K562 (cell line): ENCODE measurements around the gene DIS3L2. TPM values are rescaled to one million over a fixed set of nuclear protein-coding genes. Genes with fewer than 3 reads are reported as not detected.

Experiments used
- ATAC-seq: fragments of 200-7000 bp; cut with Tn5 transposase; 3 replicates; pipeline ENCODE4 v1.9.1; 2020; ENCODE audit warnings: moderate library complexity
- BruUV-seq: library from RNA; stranded (reverse); fragments of 400-500 nt; replicated peaks from 2 replicates; lab custom pipeline; 2021; lab: Mats Ljungman, UMichigan
- CTCF ChIA-PET: fragments of 300-600 bp; formaldehyde crosslinking; extraction: SDS; loops from one replicate; lab custom pipeline; 2021; ENCODE audit warnings: low intra/inter-chr PET ratio; lab: Yijun Ruan, JAX
- POLR2A ChIA-PET: fragments of 300-600, 350-650 bp; sonication (Branson Sonifier 250); formaldehyde crosslinking; extraction: SDS; loops from one replicate; lab custom pipeline; 2021; ENCODE audit warnings: antibody characterized with exemption, inconsistent platforms; lab: Yijun Ruan, JAX
- DNase-seq, 4 experiments: peaks; one replicate each; pipeline versions ENCODE4 v3.0.0 to v3.0.0-alpha.2; 2011 to 2018; ENCODE audit warnings: low spot score in 3 of 4, mixed read lengths in 3 of 4; ENCODE audit errors: extremely low read depth in 1 of 4
- FAIRE-seq: peaks from 2 replicates; lab custom pipeline; 2011; peaks lifted over from hg19 to GRCh38; lab: Jason Lieb, UNC
- H2AFZ ChIP-seq: 2 replicates; pipeline ENCODE4 v1.6.0; 2011; ENCODE audit warnings: low read depth, low read length, control low read depth, inconsistent platforms
- H3K27ac ChIP-seq: fragments of 200-600 bp; 3 replicates; pipeline ENCODE4 v1.8.0; 2011; ENCODE audit warnings: low read depth, mild to moderate bottlenecking, control low read depth, inconsistent platforms, low read length, moderate library complexity, mixed read lengths; ENCODE audit errors: extremely low read depth
- H3K27me3 ChIP-seq, 2 experiments: fragments of 300-600 bp in 1 of 2; 2 replicates in 1 of 2; 3 replicates in 1 of 2; pipeline versions ENCODE4 v1.6.0 to v1.8.0; 2011; ENCODE audit warnings: inconsistent platforms in 2 of 2, low read length in 2 of 2, mild to moderate bottlenecking in 1 of 2, mixed read lengths in 1 of 2, moderate library complexity in 1 of 2; ENCODE audit not compliant: control insufficient read depth in 2 of 2, insufficient read depth in 2 of 2
- H3K36me3 ChIP-seq: fragments of 300-600 bp; 3 replicates; pipeline ENCODE4 v1.8.0; 2011; ENCODE audit warnings: mild to moderate bottlenecking, low read length, inconsistent platforms; ENCODE audit not compliant: control insufficient read depth, insufficient read depth
- H3K4me1 ChIP-seq, 2 experiments: fragments of 200-600 bp in 1 of 2; replicated peaks in 1 of 2; 2 replicates in 1 of 2; 3 replicates in 1 of 2; pipeline versions ENCODE4 v1.5.1 to v1.8.0; 2011; ENCODE audit warnings: inconsistent platforms in 2 of 2, low read length in 2 of 2, mild to moderate bottlenecking in 1 of 2, mixed read lengths in 1 of 2, moderate library complexity in 1 of 2; ENCODE audit not compliant: control insufficient read depth in 2 of 2, insufficient read depth in 2 of 2
- H3K4me2 ChIP-seq: 2 replicates; pipeline ENCODE4 v1.6.1; 2011; ENCODE audit warnings: low read length, control low read depth, inconsistent platforms, mixed read lengths; ENCODE audit not compliant: insufficient read depth
- H3K4me3 ChIP-seq: fragments of 200-600 bp; sonication (generic), shearing (Covaris generic); 2 replicates; pipeline ENCODE4 v1.5.1; 2016; ENCODE audit warnings: control low read depth, inconsistent platforms
- H3K79me2 ChIP-seq: fragments of 200-600 bp; 3 replicates; pipeline ENCODE4 v1.8.0; 2011; ENCODE audit warnings: low read length, inconsistent platforms; ENCODE audit not compliant: control insufficient read depth, insufficient read depth
- H3K9ac ChIP-seq, 2 experiments: 2 replicates each; pipeline versions ENCODE4 v1.6.0 to v1.6.1; 2011; ENCODE audit warnings: low read depth in 2 of 2, low read length in 2 of 2, control low read depth in 1 of 2, inconsistent platforms in 1 of 2, mild to moderate bottlenecking in 1 of 2, mixed read lengths in 1 of 2; ENCODE audit not compliant: insufficient read depth in 1 of 2
- H3K9me1 ChIP-seq: one replicate; pipeline ENCODE4 v1.6.0; 2011; ENCODE audit warnings: inconsistent platforms, mild to moderate bottlenecking, low read length, moderate library complexity; ENCODE audit not compliant: control insufficient read depth, insufficient read depth
- H3K9me3 ChIP-seq: replicated peaks from 2 replicates; pipeline ENCODE4 v1.5.1; 2011; ENCODE audit warnings: low read depth, low read length, inconsistent platforms; ENCODE audit not compliant: control insufficient read depth, insufficient read depth
- H4K20me1 ChIP-seq: replicated peaks from 2 replicates; pipeline ENCODE4 v1.6.1; 2011; ENCODE audit warnings: low read length, inconsistent platforms, mixed read lengths; ENCODE audit not compliant: control insufficient read depth, insufficient read depth
- PURB ChIP-seq: sonication (generic); formaldehyde crosslinking; IDR thresholded peaks from 2 replicates; pipeline ENCODE4 v1.9.0; 2021; ENCODE audit warnings: low read depth, mild to moderate bottlenecking, missing genetic modification reagents
- SRSF3 ChIP-seq: fragments of 200-400 bp; formaldehyde crosslinking; IDR thresholded peaks from 2 replicates; pipeline ENCODE4 v1.6.1; 2016; ENCODE audit warnings: mild to moderate bottlenecking, low read length, moderate library complexity; ENCODE audit not compliant: insufficient read depth
- ZNF134 ChIP-seq: fragments of 250-450 bp; sonication (Bioruptor Pico); conservative IDR thresholded peaks from 2 replicates; pipeline ENCODE4 v1.4.0; 2020
- ZNF217 ChIP-seq: sonication (generic); formaldehyde crosslinking; IDR thresholded peaks from 2 replicates; pipeline ENCODE4 v1.8.0; 2022; ENCODE audit warnings: mild to moderate bottlenecking, missing genetic modification reagents
- WGBS: fragments of 100-300 bp; shearing (Covaris generic); methylation state at CpG from one replicate; pipeline ENCODE4 v1.1.6; 2016; ENCODE audit warnings: low coverage, mixed read lengths; ENCODE audit not compliant: insufficient coverage; ENCODE audit errors: missing lambda C conversion rate; 5-methylcytosine and 5-hydroxymethylcytosine counted together
- in situ Hi-C: fragments of 300-500 bp; cut with MboI; formaldehyde crosslinking; loops from 4 replicates; pipeline ENCODE4 v1.15.0; 2018; ENCODE audit warnings: inconsistent platforms, mixed read lengths
- intact Hi-C: fragments of 100-400 bp; cut with micrococcal nuclease; formaldehyde crosslinking; loops from 2 replicates; pipeline ENCODE4 v1.14.2; 2022
- polyA plus RNA-seq, 8 experiments: library from polyadenylated mRNA; depleted of rRNA in 4 of 8; stranded (reverse) in 5 of 8; unstranded in 3 of 8; fragments of >200 nt; fragmentation: Nextera tagmentation in 2 of 8; fragmentation: Illumina TruSeq in 1 of 8; extraction: Ambion mirVana in 2 of 8; extraction: Trizol in 1 of 8; gene quantifications; 2 replicates each; pipeline versions ENCODE4 v1.2.1 to v1.2.3, GENCODE V29; 2011 to 2014; ENCODE audit warnings: inconsistent platforms in 1 of 8, missing spikeins in 1 of 8
- total RNA-seq, 7 experiments: library from RNA; depleted of rRNA in 6 of 7; stranded (reverse); fragments of >200 nt in 6 of 7; fragmentation: Illumina TruSeq in 2 of 7; extraction: Trizol in 2 of 7; gene quantifications; 2 replicates each; pipeline versions ENCODE4 v1.2.1 to v1.2.3, GENCODE V29; 2011 to 2021; ENCODE audit warnings: low replicate concordance in 1 of 7
- TF ChIP-seq, protein P1 (sequence below): fragments of 200-800 bp; sonication (Bioruptor generic); IDR thresholded peaks from 2 replicates; pipeline ENCODE4 v1.6.1; 2017; ENCODE audit warnings: missing genetic modification characterization, missing compliant biosample characterization

The DIS3L2 gene
- total and polyA plus RNA-seq, 9 of the 15 experiments (the other 6 are each of a cell fraction or from before 2014, with no cell fraction given) = 1.5 to 19.2 (median 11.2) TPM

DNA sequence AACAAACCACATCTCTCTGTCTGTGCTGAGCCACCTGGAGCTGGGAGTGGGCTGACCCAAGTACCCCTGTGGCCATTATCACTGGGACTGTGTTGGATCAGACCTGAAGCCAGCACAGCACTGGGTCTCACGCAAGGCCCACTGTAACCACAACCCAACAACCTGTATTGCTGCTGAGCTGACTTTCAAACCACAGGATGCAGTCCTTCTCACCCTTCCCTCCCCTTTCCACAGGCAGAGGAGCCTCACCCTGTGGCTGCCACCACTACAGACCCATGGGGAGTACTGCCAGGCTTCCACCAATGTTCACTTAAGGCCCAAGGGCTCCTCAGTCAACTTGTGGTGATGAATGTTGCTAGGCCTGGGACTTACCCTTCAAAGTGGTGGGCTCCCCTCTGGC, 135.7 kb downstream of the DIS3L2 start:
- H4K20me1 ChIP-seq = no peaks in the 10 kb centered on the region
- no peaks in the 10 kb centered on the region for H3K79me2 ChIP-seq
- DNase-seq (no peak), FAIRE-seq (no peak), ATAC-seq (no peak)
- intact Hi-C loops (no loop called here), in situ Hi-C loops (no loop called here)
- no peak overlapping the region for H2AFZ ChIP-seq
- H3K9me3 ChIP-seq = no peaks in the 10 kb centered on the region
- no peaks in the 10 kb centered on the region for H3K9me1 ChIP-seq
- no peak overlapping the region for H3K4me2 ChIP-seq
- 80% methylated on average over 1 of the region's 1 CpG for WGBS
- ChIA-PET CTCF (no interaction called here), POLR2A (no interaction called here)
- H3K4me1 ChIP-seq = no peaks in the 10 kb centered on the region
- H3K36me3 ChIP-seq = no peaks in the 10 kb centered on the region
- no peak overlapping the region for H3K9ac ChIP-seq
- no peak overlapping the region for H3K4me3 ChIP-seq
- TF ChIP-seq ZNF217 (CRISPR knock-in tag) = no peak
- TF ChIP-seq ZNF134 = no peak
- BruUV-seq = no TSS peak
- H3K27ac ChIP-seq = no peak overlapping the region
- no peaks in the 10 kb centered on the region for H3K27me3 ChIP-seq

DNA sequence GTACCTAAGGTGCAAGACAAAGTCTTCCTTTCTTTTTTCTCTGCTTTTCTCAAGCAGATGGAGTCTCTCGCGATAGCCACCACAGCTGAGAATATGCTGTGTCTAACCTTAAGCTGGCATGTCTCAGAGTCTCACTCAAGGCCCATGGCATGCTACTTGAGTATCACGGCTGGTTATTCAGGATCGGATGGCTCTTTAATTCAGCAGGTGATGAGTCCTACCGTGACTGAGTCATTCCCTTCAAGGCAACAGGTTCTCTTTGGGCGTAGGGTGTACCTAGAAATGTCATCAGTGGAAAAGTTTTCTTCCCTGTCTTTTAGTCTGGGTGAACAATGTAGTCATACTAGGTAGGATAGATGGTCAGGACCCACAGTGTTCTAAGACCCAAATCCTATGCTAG, 136.2 kb downstream of the DIS3L2 start:
- no peaks in the 10 kb centered on the region for H3K9me1 ChIP-seq
- no peaks in the 10 kb centered on the region for H3K36me3 ChIP-seq
- ATAC-seq (no peak), DNase-seq (no peak), FAIRE-seq (no peak)
- H3K27me3 ChIP-seq = no peaks in the 10 kb centered on the region
- H3K4me3 ChIP-seq = no peak overlapping the region
- no TSS peak for BruUV-seq
- H3K9me3 ChIP-seq = no peaks in the 10 kb centered on the region
- POLR2A ChIA-PET = no interaction called here
- CTCF ChIA-PET = no interaction called here
- TF ChIP-seq SRSF3 (no peak), PURB (no peak)
- TF ChIP-seq, protein P1, sequence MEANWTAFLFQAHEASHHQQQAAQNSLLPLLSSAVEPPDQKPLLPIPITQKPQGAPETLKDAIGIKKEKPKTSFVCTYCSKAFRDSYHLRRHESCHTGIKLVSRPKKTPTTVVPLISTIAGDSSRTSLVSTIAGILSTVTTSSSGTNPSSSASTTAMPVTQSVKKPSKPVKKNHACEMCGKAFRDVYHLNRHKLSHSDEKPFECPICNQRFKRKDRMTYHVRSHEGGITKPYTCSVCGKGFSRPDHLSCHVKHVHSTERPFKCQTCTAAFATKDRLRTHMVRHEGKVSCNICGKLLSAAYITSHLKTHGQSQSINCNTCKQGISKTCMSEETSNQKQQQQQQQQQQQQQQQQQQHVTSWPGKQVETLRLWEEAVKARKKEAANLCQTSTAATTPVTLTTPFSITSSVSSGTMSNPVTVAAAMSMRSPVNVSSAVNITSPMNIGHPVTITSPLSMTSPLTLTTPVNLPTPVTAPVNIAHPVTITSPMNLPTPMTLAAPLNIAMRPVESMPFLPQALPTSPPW = no peak
- no peak overlapping the region for H3K9ac ChIP-seq
- WGBS = 83% methylated on average over 6 of the region's 6 CpGs
- no peak overlapping the region for H3K4me2 ChIP-seq
- intact Hi-C loops (no loop called here), in situ Hi-C loops (no loop called here)
- H3K4me1 ChIP-seq = no peaks in the 10 kb centered on the region
- no peak overlapping the region for H3K27ac ChIP-seq
- no peaks in the 10 kb centered on the region for H4K20me1 ChIP-seq
- no peak overlapping the region for H2AFZ ChIP-seq
- no peaks in the 10 kb centered on the region for H3K79me2 ChIP-seq
